Erythroblast (primary cell): Measurements from ENCODE around the gene ANTXR1.

ENCODE experiments used
- DNase-seq, 2 experiments: peaks; one replicate each; lab custom pipeline; 2025; lab: John Stamatoyannopoulos, UW
- GATA1 ChIP-seq: IDR thresholded peaks from 2 replicates; pipeline ENCODE4 v1.6.1; 2011; ENCODE audit warnings: low read depth, mild to moderate bottlenecking, control low read depth, low read length, moderate library complexity
- POLR2A ChIP-seq: IDR thresholded peaks from 2 replicates; pipeline ENCODE4 v1.6.1; 2011; ENCODE audit warnings: mild to moderate bottlenecking, low read length

ANTXR1 gene

GRCh38 chr2:69163556-69163955 lies 150.6 kb downstream of the ANTXR1 start:
- no peak for DNase-seq
- TF ChIP-seq GATA1 (no peak), POLR2A (no peak)

GRCh38 chr2:69164061-69164778 lies 151.2 kb downstream of the ANTXR1 start:
- TF ChIP-seq POLR2A (no peak), GATA1 (no peak)
- DNase-seq, result no peak

- no peak for DNase-seq
- TF ChIP-seq POLR2A (no peak), GATA1 (no peak)
Observed at GRCh38 chr2:69165091-69165880, 152.3 kb downstream of the ANTXR1 start.

- no peak for DNase-seq
- no peak for TF ChIP-seq POLR2A
- TF ChIP-seq GATA1, result no peak
Observed at GRCh38 chr2:69166465-69166811, 153.5 kb downstream of the ANTXR1 start.

- DNase-seq, result no peak
- TF ChIP-seq POLR2A (no peak), GATA1 (no peak)
Observed at GRCh38 chr2:69166812-69167468, 154.0 kb downstream of the ANTXR1 start.

GRCh38 chr2:69167469-69167822 lies 154.5 kb downstream of the ANTXR1 start:
- DNase-seq, result no peak
- TF ChIP-seq POLR2A, result no peak
- no peak for TF ChIP-seq GATA1

GRCh38 chr2:69168144-69168813 lies 155.3 kb downstream of the ANTXR1 start:
- TF ChIP-seq POLR2A, result no peak
- no peak for TF ChIP-seq GATA1
- DNase-seq, result no peak

- TF ChIP-seq POLR2A (no peak), GATA1 (no peak)
Observed at GRCh38 chr2:69168950-69169654, 156.1 kb downstream of the ANTXR1 start.

GRCh38 chr2:69169655-69170389 lies 156.8 kb downstream of the ANTXR1 start:
- DNase-seq, result no peak
- TF ChIP-seq GATA1 (no peak), POLR2A (no peak)

More at GRCh38 chr2:69168950-69169654, 156.1 kb downstream of the ANTXR1 start:
- no peak for DNase-seq

GRCh38 chr2:69170661-69171060 lies 157.7 kb downstream of the ANTXR1 start:
- TF ChIP-seq GATA1 (no peak), POLR2A (no peak)

GRCh38 chr2:69171116-69171896 lies 158.3 kb downstream of the ANTXR1 start:
- no peak for DNase-seq
- TF ChIP-seq GATA1 (no peak), POLR2A (no peak)

More at GRCh38 chr2:69170661-69171060, 157.7 kb downstream of the ANTXR1 start:
- no peak for DNase-seq

GRCh38 chr2:69171897-69172525 lies 159.0 kb downstream of the ANTXR1 start:
- TF ChIP-seq GATA1 (no peak), POLR2A (no peak)
- no peak for DNase-seq
